CMK (cell line): ENCODE data around the gene BMX.

Experiments used
- DNase-seq: peaks from one replicate; pipeline ENCODE4 v3.0.0-alpha.2; 2010; ENCODE audit warnings: low read depth

Gene BMX

GRCh38 chrX:15507005-15507404 lies 6.4 kb downstream of the BMX start:
- DNase-seq, result no peak

- DNase-seq, result no peak
Observed at GRCh38 chrX:15509845-15510244, 9.2 kb downstream of the BMX start.

DNA sequence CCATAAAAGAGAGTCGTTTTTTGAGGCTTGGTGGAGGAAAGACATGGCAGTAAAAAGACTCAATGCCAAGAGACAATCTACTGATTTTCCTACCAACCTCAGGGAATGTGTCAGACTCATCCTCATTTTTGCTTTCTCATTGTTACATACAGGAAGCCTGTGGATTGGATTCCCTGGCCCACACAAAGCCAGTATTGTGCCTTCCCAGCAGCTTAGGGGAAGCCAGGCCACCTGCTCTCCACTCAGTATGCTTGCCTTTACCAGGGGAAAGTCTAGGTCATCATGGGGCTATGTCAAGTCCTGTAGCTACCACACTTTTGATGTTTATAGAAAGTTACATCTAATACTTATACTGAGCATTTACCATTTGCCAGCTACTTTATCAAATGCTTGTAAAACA lies 11.0 kb downstream of the BMX start:
- DNase-seq, result no peak

- DNase-seq, result no peak
Observed at GRCh38 chrX:15512401-15512965, 11.9 kb downstream of the BMX start.

DNA sequence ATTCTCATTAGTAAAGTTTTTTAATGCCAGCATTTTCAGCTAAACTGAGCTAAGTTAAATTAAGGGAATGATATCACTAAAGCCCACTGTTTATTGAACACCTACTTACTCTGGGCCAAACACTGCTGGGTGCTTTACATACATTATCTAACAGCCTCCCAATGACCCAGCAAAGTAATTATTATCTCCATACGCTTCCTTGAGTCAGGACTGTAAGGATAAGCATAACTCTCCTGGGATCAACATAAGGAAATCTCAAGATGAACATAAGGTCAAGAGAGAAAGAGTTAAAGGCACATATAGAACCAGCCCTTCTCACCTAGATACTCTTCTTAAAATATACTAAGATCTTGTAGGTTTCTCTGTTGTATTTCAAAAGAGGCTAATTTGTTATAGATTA lies 13.7 kb downstream of the BMX start:
- DNase-seq, result no peak

DNA sequence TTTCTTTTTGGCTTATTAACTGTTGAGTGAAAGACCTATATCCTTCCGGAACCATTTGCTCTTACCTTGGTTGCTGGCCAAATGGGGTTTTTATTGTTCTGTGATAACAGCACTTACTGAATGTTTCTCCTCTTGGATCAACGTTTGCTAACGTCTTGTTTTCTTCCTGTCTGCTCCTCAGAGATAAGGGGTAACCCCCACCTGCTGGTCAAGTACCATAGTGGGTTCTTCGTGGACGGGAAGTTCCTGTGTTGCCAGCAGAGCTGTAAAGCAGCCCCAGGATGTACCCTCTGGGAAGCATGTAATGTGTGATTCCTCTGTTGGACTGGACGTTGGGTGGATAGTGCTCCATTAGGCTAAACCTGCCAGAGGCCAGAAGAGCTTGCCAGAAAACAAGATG lies 15.3 kb downstream of the BMX start:
- peak; percentile 26 for DNase-seq

- DNase-seq, result no peak
Observed at GRCh38 chrX:15522464-15522863, 21.9 kb downstream of the BMX start.

GRCh38 chrX:15523088-15523487 lies 22.5 kb downstream of the BMX start:
- DNase-seq, result no peak

DNA sequence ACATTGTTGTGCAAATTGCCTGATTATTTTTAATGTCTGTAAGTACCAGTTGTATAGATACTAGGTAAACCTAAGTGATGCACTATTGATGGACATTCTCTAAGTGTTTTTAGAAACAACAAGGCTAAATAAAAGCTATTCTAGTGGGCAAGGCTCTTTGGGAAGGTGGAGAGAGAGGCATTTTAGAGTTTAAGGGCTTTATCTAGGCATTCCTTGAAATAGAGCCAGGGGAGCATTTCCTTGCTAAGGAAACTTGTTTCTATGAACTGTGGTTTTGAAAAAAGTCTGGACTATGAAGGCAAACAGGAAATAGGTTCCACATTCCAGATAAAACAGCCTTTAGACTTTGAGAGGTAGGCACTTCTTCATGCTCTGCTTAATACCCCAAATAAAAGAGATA lies 23.8 kb downstream of the BMX start:
- DNase-seq, result no peak

GRCh38 chrX:15525664-15526416 lies 25.2 kb downstream of the BMX start:
- DNase-seq, result no peak

DNA sequence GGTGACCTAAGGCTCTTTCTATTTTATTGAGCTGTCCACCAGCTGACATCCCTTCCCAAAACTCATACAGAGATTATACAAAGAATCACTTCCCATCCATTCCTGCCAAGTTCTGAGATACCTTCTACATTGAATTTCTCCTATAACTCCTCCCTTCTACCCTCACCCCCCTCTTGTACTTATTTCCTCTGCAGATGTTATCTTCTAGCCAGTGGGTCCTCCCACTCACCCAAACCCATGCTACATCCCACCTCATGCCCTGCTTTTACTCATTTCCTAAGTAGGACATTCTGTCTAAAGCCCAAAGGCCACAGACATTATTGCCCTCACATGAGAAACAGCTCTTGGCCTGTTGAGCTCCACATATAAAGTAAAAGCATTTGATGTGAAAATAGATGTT lies 28.6 kb downstream of the BMX start:
- DNase-seq, result no peak

- DNase-seq, result no peak
Observed at GRCh38 chrX:15530318-15530717, 29.7 kb downstream of the BMX start.

DNA sequence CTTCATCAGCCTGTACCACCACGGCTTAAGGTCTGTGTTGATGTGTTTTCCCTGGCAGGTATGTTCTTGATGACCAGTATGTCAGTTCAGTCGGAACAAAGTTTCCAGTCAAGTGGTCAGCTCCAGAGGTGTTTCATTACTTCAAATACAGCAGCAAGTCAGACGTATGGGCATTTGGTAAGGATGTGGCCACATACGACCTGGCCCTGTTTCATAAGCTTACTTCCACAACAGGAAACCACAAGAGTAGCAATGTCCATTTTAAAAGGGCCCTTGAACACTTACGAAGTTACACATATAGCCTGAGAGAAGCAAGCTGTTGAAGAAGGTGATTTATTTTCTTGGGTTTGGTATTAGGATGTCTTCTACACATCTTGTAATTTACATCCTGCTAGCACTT lies 46.1 kb downstream of the BMX start:
- no peak for DNase-seq

DNA sequence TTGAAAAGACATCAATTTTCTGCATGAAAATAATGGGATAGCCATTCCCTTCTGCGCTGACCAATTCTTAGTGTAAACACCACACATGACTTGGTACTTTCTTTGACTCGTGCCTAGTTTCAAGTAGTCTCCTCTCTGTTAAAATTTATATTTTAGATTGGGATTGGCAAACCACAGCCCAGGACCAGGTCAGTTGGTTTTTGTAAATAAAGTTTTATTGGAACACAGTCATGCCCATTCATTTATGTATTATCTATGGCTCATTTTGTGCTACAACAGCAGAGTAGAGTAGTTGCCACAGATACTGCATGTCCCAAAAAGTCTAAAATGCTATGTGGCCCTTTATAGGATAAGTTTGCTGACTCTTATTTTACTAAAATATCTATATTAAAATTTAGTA lies 46.7 kb downstream of the BMX start:
- DNase-seq, result no peak

DNA sequence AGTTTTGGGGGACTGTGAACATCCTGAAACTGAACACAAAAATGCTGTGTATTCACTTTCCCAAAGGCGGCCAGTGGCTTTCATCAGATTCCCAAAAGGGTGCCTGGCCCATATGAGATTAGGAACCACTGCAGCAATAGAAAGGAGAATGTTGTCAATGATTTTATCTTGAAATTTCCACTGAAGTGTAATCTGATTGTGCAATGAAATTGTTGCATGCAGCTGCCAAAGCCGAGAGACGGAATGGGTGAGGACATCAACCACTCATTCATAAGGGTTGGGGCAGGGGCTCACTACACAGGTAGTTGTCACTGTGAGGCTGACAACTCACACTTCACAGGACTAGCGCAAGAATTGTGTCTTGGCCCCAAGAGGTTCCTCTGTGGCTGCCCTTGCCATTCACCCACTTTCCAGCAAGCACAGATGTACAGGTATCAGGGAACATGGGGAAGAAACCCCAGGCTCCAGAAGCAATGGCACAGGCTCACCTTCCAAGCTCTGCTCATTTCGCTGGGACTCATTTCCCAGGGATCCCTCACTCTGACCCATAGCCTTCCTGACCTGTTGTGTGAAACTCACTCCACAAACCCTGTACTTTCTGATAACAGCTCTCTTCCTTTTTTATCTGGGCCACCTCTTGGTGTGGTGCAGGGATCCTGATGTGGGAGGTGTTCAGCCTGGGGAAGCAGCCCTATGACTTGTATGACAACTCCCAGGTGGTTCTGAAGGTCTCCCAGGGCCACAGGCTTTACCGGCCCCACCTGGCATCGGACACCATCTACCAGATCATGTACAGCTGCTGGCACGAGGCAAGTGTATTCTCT lies 48.8 kb downstream of the BMX start:
- DNase-seq, result no peak

DNA sequence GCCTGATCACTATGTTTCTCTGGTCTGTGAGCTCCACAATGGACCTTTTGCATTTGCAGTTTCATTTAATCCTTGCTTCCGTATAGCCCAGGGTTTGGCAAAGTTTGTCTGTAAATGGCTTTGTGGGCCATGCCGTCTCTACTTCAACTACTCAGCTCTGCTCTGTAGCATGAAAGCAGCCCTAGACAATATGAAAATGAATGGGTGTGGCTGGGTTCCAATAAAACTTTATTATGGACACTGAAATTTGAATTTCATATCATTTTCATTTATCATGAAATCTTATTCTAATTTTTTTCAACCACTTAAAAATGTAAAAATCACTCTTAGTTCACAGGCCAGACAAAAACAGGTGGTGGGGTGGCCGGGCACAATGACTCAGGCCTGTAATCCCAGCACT lies 58.6 kb downstream of the BMX start:
- no peak for DNase-seq

- DNase-seq, result no peak
Observed at GRCh38 chrX:15560924-15561323, 60.3 kb downstream of the BMX start.

GRCh38 chrX:15563056-15563455 lies 62.4 kb downstream of the BMX start:
- no peak for DNase-seq

DNA sequence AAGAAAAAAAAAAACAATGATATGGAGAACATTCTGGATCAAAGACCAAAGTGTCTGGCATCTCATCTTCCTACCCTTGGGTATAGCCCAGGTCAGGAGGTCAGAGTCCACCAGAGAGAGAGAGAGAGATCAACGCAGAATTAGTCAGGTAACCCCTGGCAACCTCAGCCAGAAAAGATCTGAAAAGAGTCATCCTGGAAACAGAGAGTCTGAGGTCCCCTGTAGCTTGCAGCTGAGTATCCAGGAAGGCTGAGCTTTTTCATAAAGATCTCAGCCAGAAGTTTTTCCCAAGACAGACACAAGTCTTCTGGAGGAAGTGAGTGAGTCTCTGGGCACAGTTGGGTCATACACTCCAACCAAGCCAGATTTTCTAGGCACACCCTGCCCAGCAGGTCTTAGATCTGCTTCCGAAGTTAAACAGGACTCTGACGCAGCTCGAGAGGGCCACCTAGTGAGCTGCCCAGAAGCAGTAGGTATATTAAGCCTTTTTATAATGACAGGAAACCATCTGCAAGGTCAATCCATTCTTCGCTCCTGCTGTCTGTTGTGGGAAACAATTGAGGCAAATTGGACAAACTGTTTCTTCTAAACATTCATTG lies 64.5 kb downstream of the BMX start:
- peak; percentile 3 for DNase-seq

DNA sequence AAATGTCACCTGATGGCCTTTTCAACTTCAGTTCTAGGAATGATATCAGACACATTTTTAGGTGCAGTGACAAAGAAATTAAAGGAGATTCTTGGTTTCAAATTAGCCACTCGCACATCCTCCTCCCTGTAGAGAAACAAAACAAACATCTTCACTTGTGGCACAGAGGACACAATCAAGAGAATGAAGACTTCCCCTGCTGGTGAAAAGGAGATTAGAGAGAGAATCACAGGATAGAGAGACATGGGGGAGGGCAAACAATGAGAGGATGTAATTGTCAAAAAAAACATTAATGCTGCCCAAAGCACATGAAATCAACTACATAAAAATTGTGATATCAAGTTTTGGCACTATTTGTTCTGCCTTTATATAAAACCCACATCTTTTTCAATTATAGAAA lies 65.6 kb downstream of the BMX start:
- DNase-seq, result no peak

GRCh38 chrX:15567267-15567666 lies 66.7 kb downstream of the BMX start:
- no peak for DNase-seq

DNA sequence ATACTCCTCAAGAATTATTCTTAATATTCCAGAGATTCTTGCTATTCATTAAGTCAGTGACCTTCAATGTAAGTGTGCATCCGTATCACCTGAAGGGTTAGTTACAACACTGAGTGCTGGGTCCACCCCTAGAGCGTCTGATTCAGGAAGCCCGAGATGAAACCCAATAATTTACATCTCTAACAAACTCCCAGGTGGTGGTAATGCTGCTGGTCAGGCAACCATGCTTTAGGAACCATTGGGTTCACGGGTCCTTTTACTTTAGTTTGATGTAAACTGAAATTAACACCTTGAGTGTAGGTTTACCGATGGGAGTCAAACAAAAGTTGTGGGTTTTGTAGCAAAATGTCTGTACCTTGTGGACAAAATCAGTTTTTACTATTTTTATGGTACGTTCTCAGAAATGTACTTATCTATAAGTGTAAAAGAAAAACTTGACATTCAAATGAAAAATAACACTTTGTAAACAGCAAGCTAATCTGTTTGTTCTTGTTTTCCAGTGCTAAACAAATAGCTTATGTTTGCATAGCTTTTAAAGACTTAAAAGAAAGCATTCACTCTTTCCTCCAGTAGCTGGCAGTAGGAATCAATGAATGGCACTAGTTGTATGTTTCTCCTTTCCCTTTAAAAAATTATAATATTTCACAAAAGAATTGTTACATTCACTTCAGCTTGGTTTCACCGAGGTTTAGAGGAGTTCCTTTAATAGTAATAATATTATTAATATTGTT lies 67.4 kb downstream of the BMX start:
- no peak for DNase-seq
